HepG2 (cell line): Measurements from ENCODE around the gene TSEN54. TPM values are rescaled to one million over a fixed set of nuclear protein-coding genes. Genes with fewer than 3 reads are reported as not detected.

Experiments used
- CREM ChIP-seq, 2 experiments: sonication (generic) in 1 of 2; formaldehyde crosslinking in 1 of 2; IDR thresholded peaks; 2 replicates each; pipeline versions ENCODE4 v1.4.0 to v1.6.1; 2016 to 2020; ENCODE audit warnings: antibody characterized with exemption in 1 of 2, mild to moderate bottlenecking in 1 of 2, missing genetic modification reagents in 1 of 2
- DBP ChIP-seq: sonication (generic); formaldehyde crosslinking; IDR thresholded peaks from 2 replicates; pipeline ENCODE4 v1.4.0; 2020; ENCODE audit warnings: missing genetic modification reagents; ENCODE audit errors: not compliant biosample characterization
- DRAP1 ChIP-seq: IDR thresholded peaks from 2 replicates; pipeline ENCODE4 v1.6.1; 2016; ENCODE audit warnings: missing genetic modification reagents, missing compliant biosample characterization
- EZH2 ChIP-seq: conservative IDR thresholded peaks from 2 replicates; pipeline ENCODE4 v1.6.1; 2012; ENCODE audit warnings: mild to moderate bottlenecking, low read depth, low read length, moderate library complexity
- FOXK2 ChIP-seq: fragments of 450-650 bp; IDR thresholded peaks from 2 replicates; pipeline ENCODE4 v1.6.1; 2016
- GLMP ChIP-seq: sonication (generic); formaldehyde crosslinking; IDR thresholded peaks from 2 replicates; pipeline ENCODE4 v1.9.0; 2021; ENCODE audit warnings: missing genetic modification reagents, mild to moderate bottlenecking, borderline replicate concordance
- MAFF ChIP-seq: IDR thresholded peaks from 2 replicates; pipeline ENCODE4 v1.6.1; 2011; ENCODE audit warnings: low read depth, low read length, improper control_type of control experiment
- MTF2 ChIP-seq: sonication (generic); formaldehyde crosslinking; IDR thresholded peaks from 2 replicates; pipeline ENCODE4 v1.5.0; 2020; ENCODE audit warnings: missing genetic modification reagents, borderline replicate concordance
- MXD3 ChIP-seq: IDR thresholded peaks from 2 replicates; pipeline ENCODE4 v1.6.1; 2016; ENCODE audit warnings: mild to moderate bottlenecking, missing biosample characterization, missing genetic modification reagents
- POGK ChIP-seq: sonication (generic); formaldehyde crosslinking; conservative IDR thresholded peaks from 2 replicates; pipeline ENCODE4 v1.8.0; 2022; ENCODE audit warnings: mild to moderate bottlenecking, moderate library complexity, missing genetic modification reagents
- POLR2A ChIP-seq, 2 experiments: IDR thresholded peaks; 2 replicates each; pipeline ENCODE4 v1.6.1; 2011; ENCODE audit warnings: low read depth in 2 of 2, low read length in 2 of 2, mild to moderate bottlenecking in 1 of 2, moderate library complexity in 1 of 2; ENCODE audit not compliant: insufficient read depth in 1 of 2
- SKIL ChIP-seq: sonication (generic); formaldehyde crosslinking; IDR thresholded peaks from 2 replicates; pipeline ENCODE4 v1.8.0; 2022; ENCODE audit warnings: missing genetic modification reagents, mild to moderate bottlenecking, moderate library complexity, borderline replicate concordance
- SP1 ChIP-seq, 2 experiments: fragments of 450-650 bp in 1 of 2; sonication (generic) in 1 of 2; formaldehyde crosslinking in 1 of 2; IDR thresholded peaks; 2 replicates each; pipeline versions ENCODE4 v1.4.0 to v1.6.1; 2016 to 2020; ENCODE audit warnings: missing genetic modification reagents in 1 of 2
- SRY ChIP-seq: sonication (generic); formaldehyde crosslinking; IDR thresholded peaks from 2 replicates; pipeline ENCODE4 v1.8.0; 2022; ENCODE audit warnings: mild to moderate bottlenecking, missing genetic modification reagents
- TAF15 ChIP-seq: fragments of 200-400 bp; formaldehyde crosslinking; IDR thresholded peaks from one replicate; pipeline ENCODE4 v1.6.1; 2018; ENCODE audit warnings: mild to moderate bottlenecking, low read depth, low read length; ENCODE audit not compliant: poor library complexity, severe bottlenecking
- THAP9 ChIP-seq: sonication (generic); formaldehyde crosslinking; IDR thresholded peaks from 2 replicates; pipeline ENCODE4; 2020; ENCODE audit warnings: missing genetic modification reagents, mild to moderate bottlenecking, borderline replicate concordance
- ZNF383 ChIP-seq: sonication (generic); formaldehyde crosslinking; IDR thresholded peaks from 2 replicates; pipeline ENCODE4 v1.4.0; 2020; ENCODE audit warnings: missing genetic modification reagents, mild to moderate bottlenecking, borderline replicate concordance
- ZNF644 ChIP-seq: IDR thresholded peaks from 2 replicates; pipeline ENCODE4 v1.6.1; 2016; ENCODE audit warnings: low read depth
- polyA plus RNA-seq, 8 experiments: library from polyadenylated mRNA; depleted of rRNA in 3 of 8; stranded (reverse) in 7 of 8; unstranded in 1 of 8; fragments of >200 nt; fragmentation: Illumina TruSeq in 4 of 8; extraction: Trizol in 4 of 8; gene quantifications; 2 replicates each; pipeline versions ENCODE4 v1.2.1 to v1.2.3, GENCODE V29; 2011 to 2016; ENCODE audit warnings: low read depth in 4 of 8, missing spikeins in 1 of 8, mixed read lengths in 1 of 8; ENCODE audit not compliant: insufficient read depth in 1 of 8
- total RNA-seq, 5 experiments: library from RNA; depleted of rRNA; stranded (reverse); fragments of >200 nt; fragmentation: Illumina TruSeq; extraction: Trizol; gene quantifications; 2 replicates each; pipeline ENCODE4 v1.2.3, GENCODE V29; 2016; ENCODE audit warnings: low read depth in 1 of 5

Gene TSEN54
- total and polyA plus RNA-seq, 2 of the 13 experiments (the other 11 are each of a cell fraction or from before 2014, with no cell fraction given): 62.9 to 63.3 TPM

GRCh38 chr17:75500419-75501216, 15.7 kb upstream of the TSEN54 start (continued):
- TF ChIP-seq SKIL (CRISPR knock-in tag) (no peak), ZNF383 (CRISPR knock-in tag) (no peak), POGK (CRISPR knock-in tag) (no peak), ZNF644 (CRISPR knock-in tag) (no peak), THAP9 (CRISPR knock-in tag) (peak; percentile 20; the same call in 1 of the 2 replicates), POLR2A (IDR thresholded peaks at IDR 0.05; ENCODE audit: insufficient read depth in 1 of 2, low read depth in 2 of 2, low read length in 2 of 2) (peak in 1 of 2 experiments; percentile 34; a peak in 2 of 4 replicates), CREM (IDR thresholded peaks at IDR 0.05) (no peak), CREM (CRISPR knock-in tag; IDR thresholded peaks at IDR 0.05) (no peak), EZH2 (no peak), FOXK2 (no peak), DRAP1 (no peak), SRY (CRISPR knock-in tag) (no peak), MXD3 (no peak), DBP (CRISPR knock-in tag) (no peak), MAFF (no peak), GLMP (no peak), TAF15 (no peak), SP1 (IDR thresholded peaks at IDR 0.05) (no peak), SP1 (CRISPR knock-in tag; IDR thresholded peaks at IDR 0.05) (no peak), MTF2 (CRISPR knock-in tag) (no peak)
